ENCODE results near the gene ZBTB16. TPM values are rescaled to one million over a fixed set of nuclear protein-coding genes. Genes with fewer than 3 reads are reported as not detected.

Gene ZBTB16
- total and polyA plus RNA-seq, 2 donors = 10.3 to 95.2 TPM

- Histone ChIP-seq H3K36me3 (ENCODE audit: insufficient read depth) (no peaks in the 10 kb centered on the region), H3K4me3 (ENCODE audit: low read depth, low read length) (no peak overlapping the region), H3K4me1 (ENCODE audit: insufficient read depth) (no peaks in the 10 kb centered on the region), H3K27ac (ENCODE audit: low read depth) (no peak overlapping the region)
- no peak for DNase-seq (ENCODE audit: extremely low spot score)
- 83% methylated on average over 4 of the region's 4 CpGs for WGBS
Observed at GRCh38 chr11:114051558-114051957, 8.0 kb upstream of the ZBTB16 start.

- no peaks in the 10 kb centered on the region for H3K4me1 ChIP-seq (ENCODE audit: insufficient read depth)
- DNase-seq (ENCODE audit: extremely low spot score) = no peak
- H3K4me3 ChIP-seq (ENCODE audit: low read depth, low read length) = no peak overlapping the region
- 83% methylated on average over 5 of the region's 5 CpGs for WGBS
- no peaks in the 10 kb centered on the region for H3K36me3 ChIP-seq (ENCODE audit: insufficient read depth)
- H3K27ac ChIP-seq (ENCODE audit: low read depth) = no peak overlapping the region
Observed at GRCh38 chr11:114052160-114052559, 7.4 kb upstream of the ZBTB16 start.

GRCh38 chr11:114053406-114053805 is 6.1 kb upstream of the ZBTB16 start:
- Histone ChIP-seq H3K4me3 (ENCODE audit: low read depth, low read length) (no peak overlapping the region), H3K4me1 (ENCODE audit: insufficient read depth) (no peaks in the 10 kb centered on the region), H3K27ac (ENCODE audit: low read depth) (no peak overlapping the region), H3K36me3 (ENCODE audit: insufficient read depth) (no peaks in the 10 kb centered on the region)
- no peak for DNase-seq (ENCODE audit: extremely low spot score)
- WGBS = 83% methylated on average over 2 of the region's 2 CpGs

GRCh38 chr11:114054806-114055205 is 4.7 kb upstream of the ZBTB16 start:
- Histone ChIP-seq H3K27ac (ENCODE audit: low read depth) (no peak overlapping the region), H3K36me3 (ENCODE audit: insufficient read depth) (no peaks in the 10 kb centered on the region), H3K4me1 (ENCODE audit: insufficient read depth) (no peaks in the 10 kb centered on the region), H3K4me3 (ENCODE audit: low read depth, low read length) (no peak overlapping the region)
- DNase-seq (ENCODE audit: extremely low spot score) = no peak
- 81% methylated on average over 3 of the region's 3 CpGs for WGBS

- DNase-seq (ENCODE audit: extremely low spot score) = no peak
- no peak overlapping the region for H3K4me3 ChIP-seq (ENCODE audit: low read depth, low read length)
Observed at GRCh38 chr11:114056409-114056808, 3.1 kb upstream of the ZBTB16 start.

GRCh38 chr11:114057147-114057546 is 2.4 kb upstream of the ZBTB16 start:
- DNase-seq (ENCODE audit: extremely low spot score) = no peak
- H3K4me1 ChIP-seq (ENCODE audit: insufficient read depth) = no peaks in the 10 kb centered on the region
- WGBS = 84% methylated on average over 7 of the region's 7 CpGs
- H3K4me3 ChIP-seq (ENCODE audit: low read depth, low read length) = no peak overlapping the region
- H3K27ac ChIP-seq (ENCODE audit: low read depth) = no peak overlapping the region
- no peaks in the 10 kb centered on the region for H3K36me3 ChIP-seq (ENCODE audit: insufficient read depth)

More at GRCh38 chr11:114056409-114056808, 3.1 kb upstream of the ZBTB16 start:
- no peaks in the 10 kb centered on the region for H3K36me3 ChIP-seq (ENCODE audit: insufficient read depth)
- no peak overlapping the region for H3K27ac ChIP-seq (ENCODE audit: low read depth)
- no peaks in the 10 kb centered on the region for H3K4me1 ChIP-seq (ENCODE audit: insufficient read depth)

GRCh38 chr11:114057605-114058004 is 1.9 kb upstream of the ZBTB16 start:
- H3K27ac ChIP-seq (ENCODE audit: low read depth) = no peak overlapping the region
- H3K36me3 ChIP-seq (ENCODE audit: insufficient read depth) = no peaks in the 10 kb centered on the region
- H3K4me1 ChIP-seq (ENCODE audit: insufficient read depth) = no peaks in the 10 kb centered on the region
- no peak for DNase-seq (ENCODE audit: extremely low spot score)
- no peak overlapping the region for H3K4me3 ChIP-seq (ENCODE audit: low read depth, low read length)
- WGBS = 48% methylated on average over 1 of the region's 1 CpG

- Histone ChIP-seq H3K27ac (ENCODE audit: low read depth) (peak overlapping the region; percentile 61), H3K4me1 (ENCODE audit: insufficient read depth) (no peaks in the 10 kb centered on the region), H3K4me3 (ENCODE audit: low read depth, low read length) (peak overlapping the region; percentile 99), H3K36me3 (ENCODE audit: insufficient read depth) (peaks cover 1% of the 10 kb centered on the region)
- no peak for DNase-seq (ENCODE audit: extremely low spot score)
- 56% methylated on average over 25 of the region's 25 CpGs for WGBS
Observed at GRCh38 chr11:114058026-114058706, 1.3 kb upstream of the ZBTB16 start.

GRCh38 chr11:114058871-114059277 is 637 bp upstream of the ZBTB16 start:
- peaks cover 5% of the 10 kb centered on the region for H3K36me3 ChIP-seq (ENCODE audit: insufficient read depth)
- H3K4me3 ChIP-seq (ENCODE audit: low read depth, low read length) = peak overlapping the region; percentile 99
- WGBS = 2% methylated on average over 25 of the region's 25 CpGs
- H3K4me1 ChIP-seq (ENCODE audit: insufficient read depth) = no peaks in the 10 kb centered on the region
- DNase-seq (ENCODE audit: extremely low spot score) = no peak
- H3K27ac ChIP-seq (ENCODE audit: low read depth) = peak overlapping the region; percentile 61

GRCh38 chr11:114059984-114060391 is 477 bp downstream of the ZBTB16 start:
- Histone ChIP-seq H3K4me3 (ENCODE audit: low read depth, low read length) (peak overlapping the region; percentile 99), H3K4me1 (ENCODE audit: insufficient read depth) (no peaks in the 10 kb centered on the region), H3K36me3 (ENCODE audit: insufficient read depth) (peaks cover 7% of the 10 kb centered on the region), H3K27ac (ENCODE audit: low read depth) (peak overlapping the region; percentile 94)
- under 1% methylated on average over 33 of the region's 33 CpGs for whole genome bisulfite sequencing
- DNase-seq (ENCODE audit: extremely low spot score) = no peak

GRCh38 chr11:114060392-114061047 is 1.0 kb downstream of the ZBTB16 start:
- H3K4me3 ChIP-seq (ENCODE audit: low read depth, low read length) = peak overlapping the region; percentile 99
- H3K27ac ChIP-seq (ENCODE audit: low read depth) = peak overlapping the region; percentile 94
- no peak for DNase-seq (ENCODE audit: extremely low spot score)
- H3K4me1 ChIP-seq (ENCODE audit: insufficient read depth) = no peaks in the 10 kb centered on the region
- H3K36me3 ChIP-seq (ENCODE audit: insufficient read depth) = peaks cover 7% of the 10 kb centered on the region
- 1% methylated on average over 78 of the region's 78 CpGs for WGBS

- H3K4me1 ChIP-seq (ENCODE audit: insufficient read depth) = no peaks in the 10 kb centered on the region
- DNase-seq (ENCODE audit: extremely low spot score) = no peak
- WGBS = 1% methylated on average over 45 of the region's 45 CpGs
- peaks cover 9% of the 10 kb centered on the region for H3K36me3 ChIP-seq (ENCODE audit: insufficient read depth)
- peak overlapping the region; percentile 94 for H3K27ac ChIP-seq (ENCODE audit: low read depth)
- H3K4me3 ChIP-seq (ENCODE audit: low read depth, low read length) = peak overlapping the region; percentile 99
Observed at GRCh38 chr11:114061048-114061680, 1.7 kb downstream of the ZBTB16 start.

GRCh38 chr11:114061681-114062049 is 2.2 kb downstream of the ZBTB16 start:
- Histone ChIP-seq H3K36me3 (ENCODE audit: insufficient read depth) (peaks cover 10% of the 10 kb centered on the region), H3K4me3 (ENCODE audit: low read depth, low read length) (peak overlapping the region; percentile 99), H3K4me1 (ENCODE audit: insufficient read depth) (no peaks in the 10 kb centered on the region), H3K27ac (ENCODE audit: low read depth) (peak overlapping the region; percentile 94)
- 39% methylated on average over 7 of the region's 7 CpGs for WGBS
- no peak for DNase-seq (ENCODE audit: extremely low spot score)

- Histone ChIP-seq H3K36me3 (ENCODE audit: insufficient read depth) (peaks cover 10% of the 10 kb centered on the region), H3K27ac (ENCODE audit: low read depth) (no peak overlapping the region), H3K4me3 (ENCODE audit: low read depth, low read length) (peak overlapping the region; percentile 99), H3K4me1 (ENCODE audit: insufficient read depth) (peaks cover 1% of the 10 kb centered on the region)
- no peak for DNase-seq (ENCODE audit: extremely low spot score)
- WGBS = 97% methylated on average over 9 of the region's 9 CpGs
Observed at GRCh38 chr11:114062272-114062671, 2.8 kb downstream of the ZBTB16 start.

Measured in urinary bladder (tissue), 4 donors.